Femur (tissue), 1 donor: ENCODE data around the gene BCL2.

Source experiments
- DNase-seq: peaks from one replicate; pipeline ENCODE4 v3.0.0-alpha.2; 2017

The BCL2 gene

GRCh38 chr18:63154350-63155152, 165.0 kb downstream of the BCL2 start:
- DNase-seq = no peak

GRCh38 chr18:63152791-63153190, 166.8 kb downstream of the BCL2 start:
- no peak for DNase-seq

GRCh38 chr18:63152096-63152495, 167.5 kb downstream of the BCL2 start:
- DNase-seq = no peak

- DNase-seq = no peak
These were observed 168.0 kb downstream of the BCL2 start for GRCh38 chr18:63151539-63151938.

- DNase-seq = no peak
These were observed 168.6 kb downstream of the BCL2 start for GRCh38 chr18:63150942-63151421.

GRCh38 chr18:63150326-63150725, 169.2 kb downstream of the BCL2 start:
- no peak for DNase-seq

GRCh38 chr18:63149302-63149587, 170.3 kb downstream of the BCL2 start:
- DNase-seq = no peak

- no peak for DNase-seq
These were observed 170.9 kb downstream of the BCL2 start for GRCh38 chr18:63148449-63149301.

GRCh38 chr18:63147973-63148372, 171.6 kb downstream of the BCL2 start:
- DNase-seq = no peak

- DNase-seq = no peak
These were observed 172.7 kb downstream of the BCL2 start for GRCh38 chr18:63146828-63147409.

GRCh38 chr18:63145851-63146555, 173.6 kb downstream of the BCL2 start:
- DNase-seq = peak; percentile 86

- no peak for DNase-seq
These were observed 174.3 kb downstream of the BCL2 start for GRCh38 chr18:63145166-63145850.

- DNase-seq = no peak
These were observed 174.8 kb downstream of the BCL2 start for GRCh38 chr18:63144748-63145147.

GRCh38 chr18:63143330-63143771, 176.2 kb downstream of the BCL2 start:
- DNase-seq = no peak

- no peak for DNase-seq
These were observed 176.9 kb downstream of the BCL2 start for GRCh38 chr18:63142594-63143225.

- DNase-seq = no peak
These were observed 177.8 kb downstream of the BCL2 start for GRCh38 chr18:63141778-63142176.

- DNase-seq = no peak
These were observed 178.4 kb downstream of the BCL2 start for GRCh38 chr18:63140997-63141777.

- DNase-seq = no peak
These were observed 179.5 kb downstream of the BCL2 start for GRCh38 chr18:63140038-63140450.

GRCh38 chr18:63138436-63139340, 180.9 kb downstream of the BCL2 start:
- DNase-seq = no peak

- peak; percentile 65 for DNase-seq
These were observed 181.6 kb downstream of the BCL2 start for GRCh38 chr18:63137999-63138435.
